Upper lobe of right lung (tissue), 1 donor: Measurements from ENCODE around the gene MMP28. TPM values are rescaled to one million over a fixed set of nuclear protein-coding genes. Genes with fewer than 3 reads are reported as not detected.

Experiments used
- ATAC-seq: fragments of 200-7000 bp; cut with Tn5 transposase; one replicate; pipeline ENCODE4 v1.9.1; 2020; ENCODE audit warnings: mild to moderate bottlenecking, moderate library complexity
- DNase-seq: peaks from one replicate; pipeline ENCODE4 v3.0.0-alpha.2; 2020
- H3K27ac ChIP-seq: fragments of 200-600 bp; one replicate; pipeline ENCODE4 v1.8.0; 2022
- H3K27me3 ChIP-seq: fragments of 200-600 bp; one replicate; pipeline ENCODE4 v1.8.0; 2022; ENCODE audit warnings: mild to moderate bottlenecking
- H3K36me3 ChIP-seq: fragments of 200-600 bp; one replicate; pipeline ENCODE4 v1.8.0; 2022
- H3K4me1 ChIP-seq: fragments of 200-600 bp; one replicate; pipeline ENCODE4 v1.8.0; 2022
- H3K4me3 ChIP-seq: fragments of 200-600 bp; one replicate; pipeline ENCODE4 v1.8.0; 2022; ENCODE audit warnings: mild to moderate bottlenecking
- H3K9me3 ChIP-seq: fragments of 200-600 bp; one replicate; pipeline ENCODE4 v1.8.0; 2022
- CTCF ChIP-seq: fragments of 200-600 bp; IDR thresholded peaks from one replicate; pipeline ENCODE4 v1.8.0; 2022; ENCODE audit warnings: antibody characterized with exemption
- intact Hi-C: fragments of 100-400 bp; cut with DNase I; formaldehyde crosslinking; loops from one replicate; pipeline ENCODE4 v1.11.0; 2022
- long read RNA-seq: library from polyadenylated mRNA; unstranded; transcript quantifications from one replicate; pipeline ENCODE4 v2.0.0, GENCODE V29; 2021
- total RNA-seq: library from RNA; stranded (reverse); fragmentation: NEBNext Ultra II Directional; extraction: Animal tissue kit (Norgen Biotek cat#: 25700); gene quantifications from one replicate; pipeline ENCODE4 v1.2.1, GENCODE V29; 2021
- donor health status: DM: no; HTN: yes; CAD: no; lungs with severe emphysema.

Gene MMP28
- 55.6 TPM for total RNA-seq
- long read RNA-seq, transcript MMP28-201 (8 exons, 1,928 nt), result major isoform, 87 of 177 reads
- long read RNA-seq, transcript MMP28-203 (3 exons, 1,092 nt), result minor isoform, 17 of 177 reads
- long read RNA-seq, partial matches to known transcripts, result 28 of 177 reads
- long read RNA-seq, other reads (novel, unspliced or antisense), result 45 of 177 reads

GRCh38 chr17:35795007-35795870 is at the start of gene MMP28:
Gene MMP28, minus strand, starts transcription at chr17:35795641. Its CDS starts 264 bp downstream, at chr17:35795377.
- Histone ChIP-seq H3K36me3 (no peaks in the 10 kb centered on the region), H3K4me3 (peak within 1 kb of the TSS; percentile 64), H3K4me1 (peaks cover 23% of the 10 kb centered on the region), H3K27me3 (peaks cover 11% of the 10 kb centered on the region), H3K27ac (peak within 1 kb of the TSS; percentile 74), H3K9me3 (no peaks in the 10 kb centered on the region)
- ATAC-seq, result peak; percentile 88
- peak; percentile 88 for DNase-seq
- no peak for TF ChIP-seq CTCF
- intact Hi-C loops, result no loop called here

- no peak for TF ChIP-seq CTCF
- H3K27me3 ChIP-seq, result no peaks in the 10 kb centered on the region
- no peak overlapping the region for H3K27ac ChIP-seq
- H3K9me3 ChIP-seq, result no peaks in the 10 kb centered on the region
- no peak overlapping the region for H3K4me3 ChIP-seq
- peaks cover 97% of the 10 kb centered on the region for H3K36me3 ChIP-seq
- no peaks in the 10 kb centered on the region for H3K4me1 ChIP-seq
- ATAC-seq (no peak), DNase-seq (no peak)
- intact Hi-C loops, result no loop called here
Observed at GRCh38 chr17:35844547-35844946, 49.1 kb upstream of the MMP28 start.

GRCh38 chr17:35843698-35844097 is 48.3 kb upstream of the MMP28 start:
- no peak overlapping the region for H3K4me3 ChIP-seq
- no peak for ATAC-seq
- TF ChIP-seq CTCF, result no peak
- peaks cover 99% of the 10 kb centered on the region for H3K36me3 ChIP-seq
- no peak for DNase-seq
- no peaks in the 10 kb centered on the region for H3K4me1 ChIP-seq
- no peak overlapping the region for H3K27ac ChIP-seq
- H3K9me3 ChIP-seq, result no peaks in the 10 kb centered on the region
- H3K27me3 ChIP-seq, result no peaks in the 10 kb centered on the region
- intact Hi-C loops, result no loop called here

GRCh38 chr17:35842239-35842638 is 46.8 kb upstream of the MMP28 start:
- no peak for ATAC-seq
- intact Hi-C loops, result no loop called here

GRCh38 chr17:35841505-35841904 is 46.1 kb upstream of the MMP28 start:
- ATAC-seq (no peak), DNase-seq (no peak)
- peaks cover 100% of the 10 kb centered on the region for H3K36me3 ChIP-seq
- no peak for TF ChIP-seq CTCF
- no peaks in the 10 kb centered on the region for H3K9me3 ChIP-seq
- no peaks in the 10 kb centered on the region for H3K27me3 ChIP-seq
- intact Hi-C loops, result no loop called here
- no peaks in the 10 kb centered on the region for H3K4me1 ChIP-seq
- H3K4me3 ChIP-seq, result no peak overlapping the region
- H3K27ac ChIP-seq, result no peak overlapping the region

More at GRCh38 chr17:35842239-35842638, 46.8 kb upstream of the MMP28 start:
- Histone ChIP-seq H3K9me3 (no peaks in the 10 kb centered on the region), H3K36me3 (peaks cover 100% of the 10 kb centered on the region), H3K27me3 (no peaks in the 10 kb centered on the region), H3K4me3 (no peak overlapping the region), H3K27ac (no peak overlapping the region), H3K4me1 (no peaks in the 10 kb centered on the region)
- TF ChIP-seq CTCF, result no peak
- DNase-seq, result no peak
